ENCODE measurements around the gene CDKN2B-AS1.
A peak's percentile ranks its signal among the peaks of the same experiment; 100 is the strongest.
"Not testable (repeated sequence)": the region's sequence is repeated elsewhere in the genome, so short reads cannot be mapped to it uniquely, and the experiment has no call there.

CDKN2B-AS1 gene

DNA sequence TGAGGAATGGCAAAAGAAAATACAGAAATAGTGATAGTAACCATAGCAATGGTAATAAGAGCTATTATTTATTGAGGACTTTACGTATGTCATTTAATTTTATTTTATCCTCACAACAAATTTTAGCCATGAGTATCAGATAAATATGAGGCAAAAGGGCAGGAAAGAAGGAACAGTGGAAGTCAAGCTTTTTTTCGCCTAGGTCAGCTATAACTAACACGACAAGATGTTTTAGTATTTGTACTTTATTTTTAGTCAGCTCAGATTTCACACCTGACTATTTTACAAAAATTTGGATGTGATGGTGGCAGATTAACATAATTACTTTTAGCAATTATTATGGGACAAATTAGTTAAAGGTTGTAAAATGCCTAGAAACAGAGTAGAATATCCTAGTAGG is 49.3 kb downstream of the CDKN2B-AS1 start:
- no peak for DNase-seq (ENCODE audit: low read depth in 4 of 4, low spot score in 1 of 4)

DNA sequence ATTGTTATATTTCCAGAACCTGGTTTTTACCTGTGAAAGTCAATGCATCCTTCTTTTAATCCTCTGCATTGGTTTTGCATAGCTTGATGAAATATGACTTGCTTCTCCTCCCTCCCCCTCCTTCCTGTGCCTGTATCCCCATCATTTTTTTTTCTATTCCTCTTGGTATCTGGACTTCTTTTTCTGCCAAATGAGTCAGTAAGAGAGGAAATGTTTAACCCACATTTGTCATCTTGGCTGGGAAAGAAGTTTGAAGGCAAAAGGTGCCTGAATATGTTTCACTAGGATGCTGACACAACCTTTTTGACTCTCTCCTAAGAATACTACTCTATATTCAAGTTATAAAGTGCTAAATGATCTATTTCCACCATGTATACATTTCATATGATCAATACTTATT is 50.0 kb downstream of the CDKN2B-AS1 start:
- DNase-seq (ENCODE audit: low read depth in 4 of 4, low spot score in 1 of 4) = no peak

DNA sequence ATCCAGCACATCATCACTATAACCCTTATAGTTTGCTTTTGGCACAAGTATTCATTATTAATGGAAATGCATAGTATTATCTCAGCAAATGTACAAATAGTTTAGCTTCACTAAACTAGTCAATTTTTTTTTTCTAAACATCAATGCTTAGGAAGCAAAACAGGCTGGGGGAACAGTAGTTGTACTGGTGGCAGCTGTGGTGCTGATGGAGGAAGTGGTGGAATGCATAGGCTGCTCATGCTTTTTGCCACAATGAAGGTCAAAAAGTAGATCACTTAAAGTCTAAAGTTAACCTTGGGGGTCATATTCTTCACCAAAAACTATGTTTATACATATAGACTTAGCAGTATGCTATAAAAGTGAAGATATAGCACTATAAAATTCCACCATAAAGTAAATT is 50.8 kb downstream of the CDKN2B-AS1 start:
- no peak for DNase-seq (ENCODE audit: low read depth in 4 of 4, low spot score in 1 of 4)

DNA sequence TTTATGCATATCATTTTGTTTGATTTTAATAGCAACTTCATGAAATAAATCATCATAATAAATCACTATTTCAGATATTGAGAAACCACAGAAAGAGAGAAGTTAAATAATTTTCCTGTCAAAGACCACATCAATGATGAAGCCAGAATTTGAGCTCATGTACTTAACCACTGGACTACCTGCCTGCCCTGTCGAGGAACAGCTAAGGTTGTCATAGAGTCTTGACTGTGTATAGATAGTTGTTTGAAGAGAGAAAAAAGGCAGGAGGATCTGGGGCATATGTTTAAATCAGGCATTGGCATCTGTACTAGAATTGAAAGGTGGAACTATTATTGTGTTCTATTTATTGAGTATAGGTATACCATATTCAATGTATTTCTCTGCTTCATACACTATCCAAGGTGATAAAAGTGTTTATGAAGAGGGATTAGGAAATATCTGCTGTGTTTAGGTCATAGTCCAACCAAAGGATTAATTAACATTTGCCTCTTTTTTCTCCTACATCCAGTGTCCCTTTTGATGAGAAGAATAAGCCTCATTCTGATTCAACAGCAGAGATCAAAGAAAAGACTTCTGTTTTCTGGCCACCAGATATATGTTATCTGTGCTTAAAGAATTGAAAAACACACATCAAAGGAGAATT is 51.8 kb downstream of the CDKN2B-AS1 start:
- no peak for DNase-seq (ENCODE audit: low read depth in 4 of 4, low spot score in 1 of 4)

GRCh38 chr9:22047596-22047995 is 53.0 kb downstream of the CDKN2B-AS1 start:
- DNase-seq (ENCODE audit: low read depth in 4 of 4, low spot score in 1 of 4) = no peak

- DNase-seq (ENCODE audit: low read depth in 4 of 4, low spot score in 1 of 4) = no peak
Measured at GRCh38 chr9:22049411-22049810, 54.8 kb downstream of the CDKN2B-AS1 start.

- DNase-seq (ENCODE audit: low read depth in 4 of 4, low spot score in 1 of 4) = no peak
Measured at GRCh38 chr9:22050924-22051323, 56.3 kb downstream of the CDKN2B-AS1 start.

DNA sequence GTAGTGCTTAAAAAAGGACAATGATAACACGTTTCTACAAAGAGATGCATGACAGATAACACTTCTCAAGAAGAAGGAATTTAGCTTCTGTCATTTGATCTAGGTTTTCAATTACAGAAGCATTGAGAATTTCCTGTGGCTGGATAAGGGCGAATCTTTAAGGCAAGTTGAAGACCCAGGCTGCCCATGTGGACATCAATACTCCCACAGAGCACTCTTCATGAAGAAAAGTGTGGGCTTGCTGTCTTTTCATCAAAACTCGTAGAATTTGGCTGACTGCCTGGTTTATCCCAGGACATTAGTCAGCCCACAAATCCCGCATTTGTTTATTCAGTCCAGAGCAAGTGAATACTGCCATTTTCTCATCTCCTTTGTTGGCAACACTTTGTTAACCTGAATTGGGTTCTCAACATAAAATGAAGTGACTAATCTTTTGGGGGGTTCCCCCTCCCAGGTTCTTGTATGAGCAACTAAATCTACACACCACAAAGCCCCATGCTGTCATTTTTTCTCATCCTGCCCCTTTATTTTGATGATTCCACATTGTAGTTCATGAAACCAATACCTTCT is 57.9 kb downstream of the CDKN2B-AS1 start:
- DNase-seq (ENCODE audit: low read depth in 4 of 4, low spot score in 1 of 4) = peak; percentile 2 to 12 (median 7)

DNA sequence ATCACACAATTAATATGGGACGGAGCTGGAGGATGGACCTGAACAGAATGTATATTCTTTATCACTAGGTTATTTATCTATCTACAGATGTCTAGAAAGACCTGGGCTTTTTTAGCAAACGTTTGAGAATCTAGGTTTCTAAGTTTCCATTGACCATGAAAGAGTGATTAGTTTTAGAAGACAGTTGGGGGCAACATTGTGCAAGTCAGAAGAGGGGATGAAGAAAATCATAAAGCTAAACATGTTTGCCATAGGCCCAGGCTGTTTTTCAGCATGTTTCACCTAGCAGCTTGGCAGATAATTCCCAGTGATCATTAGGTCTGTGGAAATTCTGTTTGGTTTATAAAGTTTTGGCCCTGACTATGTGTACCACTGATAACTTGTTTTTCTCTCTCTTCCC is 58.6 kb downstream of the CDKN2B-AS1 start:
- DNase-seq (ENCODE audit: low read depth in 4 of 4, low spot score in 1 of 4) = no peak

DNA sequence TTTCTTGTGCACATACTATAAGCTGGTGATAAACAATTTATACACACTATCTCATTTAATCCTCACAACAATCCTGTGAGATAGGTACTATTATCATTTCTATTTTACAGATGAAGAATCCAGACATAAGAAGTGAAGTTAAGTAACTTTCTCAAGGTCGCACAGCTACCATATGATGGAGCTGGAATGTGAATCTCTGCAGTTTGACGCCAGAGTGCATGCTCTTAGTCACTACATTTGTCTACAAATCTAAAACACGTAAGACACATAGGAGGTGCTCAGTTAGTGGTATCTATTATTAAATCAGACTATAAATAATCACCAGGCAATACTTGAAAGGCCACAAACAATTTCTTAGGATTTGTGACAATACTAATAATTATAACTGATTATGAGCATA is 59.5 kb downstream of the CDKN2B-AS1 start:
- no peak for DNase-seq (ENCODE audit: low read depth in 4 of 4, low spot score in 1 of 4)

- no peak for DNase-seq (ENCODE audit: low read depth in 4 of 4, low spot score in 1 of 4)
Measured at GRCh38 chr9:22054529-22054928, 59.9 kb downstream of the CDKN2B-AS1 start.

DNA sequence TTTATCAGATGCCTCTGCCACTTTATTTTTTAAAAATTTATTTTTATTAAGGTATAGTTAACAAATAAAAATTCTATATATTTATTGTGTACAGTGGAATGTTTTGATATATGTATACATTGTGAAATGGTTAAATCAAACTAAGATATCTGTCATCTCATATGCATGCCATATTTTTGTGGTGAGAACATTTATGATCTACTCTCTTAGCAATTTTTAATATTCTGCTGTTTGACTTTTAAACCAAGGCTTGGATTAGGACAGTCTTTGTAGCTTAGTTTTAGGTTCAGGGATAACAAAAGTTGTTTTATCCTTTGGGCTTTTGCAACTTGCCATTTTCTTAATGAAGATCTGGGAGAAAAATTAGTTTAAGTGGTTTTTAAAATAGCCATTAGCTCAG is 60.5 kb downstream of the CDKN2B-AS1 start:
- no peak for DNase-seq (ENCODE audit: low read depth in 4 of 4, low spot score in 1 of 4)

DNA sequence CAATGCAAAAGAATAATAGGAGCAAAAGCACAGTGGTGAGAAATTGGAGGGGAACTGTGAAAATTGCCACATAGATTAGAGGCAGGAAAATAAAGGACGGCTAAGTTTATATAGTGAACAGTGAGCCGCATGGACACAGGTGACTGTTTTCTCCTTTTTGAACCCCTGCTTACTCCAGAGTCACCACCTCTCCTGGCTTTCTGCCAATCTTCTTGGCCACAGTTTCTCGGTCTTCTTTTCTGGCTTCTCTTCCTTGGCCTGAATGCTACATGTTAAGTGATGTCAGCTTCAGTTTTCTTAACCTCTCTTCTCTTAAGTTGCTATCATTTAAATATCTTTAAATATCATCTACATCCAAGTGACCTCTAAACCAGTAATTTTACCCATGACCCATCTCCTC is 61.8 kb downstream of the CDKN2B-AS1 start:
- DNase-seq (ENCODE audit: low read depth in 4 of 4, low spot score in 1 of 4) = no peak

DNA sequence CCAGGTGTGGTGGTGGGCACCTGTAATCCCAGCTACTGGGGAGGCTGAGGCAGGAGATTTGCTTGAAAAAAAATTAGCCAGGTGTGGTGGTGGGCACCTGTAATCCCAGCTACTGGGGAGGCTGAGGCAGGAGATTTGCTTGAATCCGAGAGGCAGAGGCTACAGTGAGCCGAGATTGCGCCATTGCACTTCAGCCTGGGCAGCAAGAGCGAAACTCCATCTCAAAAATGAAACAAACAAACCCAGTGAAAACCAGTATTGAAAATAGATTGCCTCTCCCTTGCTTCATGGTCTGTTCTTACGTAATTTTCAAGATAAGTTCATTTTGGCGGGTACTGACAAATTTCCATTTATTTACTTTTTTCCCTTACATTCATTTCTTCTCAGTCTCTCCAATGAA is 63.4 kb downstream of the CDKN2B-AS1 start:
- not testable (repeated sequence) for DNase-seq (ENCODE audit: low read depth in 4 of 4, low spot score in 1 of 4)

- DNase-seq (ENCODE audit: low read depth in 4 of 4, low spot score in 1 of 4) = no peak
Measured at GRCh38 chr9:22060831-22061383, 66.3 kb downstream of the CDKN2B-AS1 start.

- no peak for DNase-seq (ENCODE audit: low read depth in 4 of 4, low spot score in 1 of 4)
Measured at GRCh38 chr9:22064957-22065356, 70.4 kb downstream of the CDKN2B-AS1 start.

DNA sequence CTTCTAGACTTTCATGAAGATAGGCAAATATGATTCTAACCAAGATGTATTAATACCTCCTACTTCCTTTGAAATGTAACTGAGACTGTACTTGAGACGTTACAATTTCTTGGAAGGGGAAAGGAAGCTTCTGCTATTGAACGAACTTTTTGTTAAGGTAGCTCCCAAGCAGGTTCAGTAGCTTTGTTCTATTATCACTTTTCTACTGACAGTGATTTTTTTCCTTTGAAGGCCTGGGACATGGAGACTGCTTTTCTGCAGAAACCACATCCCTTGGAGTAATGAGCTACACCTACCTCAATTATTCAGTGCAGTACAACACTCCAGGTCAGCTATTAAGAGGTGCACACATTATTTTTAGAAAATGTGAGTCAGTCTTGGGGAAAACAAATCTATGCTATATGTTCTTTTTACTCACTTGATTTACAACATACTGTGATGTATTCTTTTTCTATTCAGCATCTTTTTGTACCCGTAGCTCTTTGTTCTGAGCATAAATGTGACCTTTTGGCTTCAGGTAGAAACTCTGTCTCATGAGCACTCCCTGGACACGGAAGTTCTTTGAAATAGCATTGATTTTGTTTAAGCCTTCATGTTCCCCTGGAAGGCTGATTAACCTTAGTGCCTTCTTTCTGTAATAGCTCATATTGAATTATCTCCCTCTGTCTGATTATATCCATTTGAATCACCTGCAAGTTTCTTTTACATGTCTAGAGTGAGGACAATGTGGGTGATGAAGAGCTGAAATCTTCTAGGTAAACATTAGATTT is 71.0 kb downstream of the CDKN2B-AS1 start:
- no peak for DNase-seq (ENCODE audit: low read depth in 4 of 4, low spot score in 1 of 4)

DNA sequence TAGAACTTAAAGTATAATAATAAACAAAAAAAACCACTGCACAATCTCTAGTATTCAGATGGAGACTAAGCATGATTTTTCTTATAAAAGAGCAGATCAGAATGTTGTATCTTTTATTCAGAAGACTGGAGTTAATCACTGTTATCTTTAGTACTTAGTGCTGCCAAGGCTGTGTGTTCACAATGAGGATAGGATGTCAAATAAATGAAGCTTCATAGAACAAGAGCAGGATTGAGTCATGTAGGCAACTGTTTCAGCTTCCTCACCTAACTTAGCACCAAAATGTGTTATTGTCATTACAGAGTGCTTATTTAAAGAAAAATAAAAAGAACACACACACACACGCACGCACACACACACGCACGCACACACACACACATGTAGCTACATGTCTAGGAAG is 72.6 kb downstream of the CDKN2B-AS1 start:
- no peak for DNase-seq (ENCODE audit: low read depth in 4 of 4, low spot score in 1 of 4)

- no peak for DNase-seq (ENCODE audit: low read depth in 4 of 4, low spot score in 1 of 4)
Measured at GRCh38 chr9:22068369-22068768, 73.8 kb downstream of the CDKN2B-AS1 start.

DNA sequence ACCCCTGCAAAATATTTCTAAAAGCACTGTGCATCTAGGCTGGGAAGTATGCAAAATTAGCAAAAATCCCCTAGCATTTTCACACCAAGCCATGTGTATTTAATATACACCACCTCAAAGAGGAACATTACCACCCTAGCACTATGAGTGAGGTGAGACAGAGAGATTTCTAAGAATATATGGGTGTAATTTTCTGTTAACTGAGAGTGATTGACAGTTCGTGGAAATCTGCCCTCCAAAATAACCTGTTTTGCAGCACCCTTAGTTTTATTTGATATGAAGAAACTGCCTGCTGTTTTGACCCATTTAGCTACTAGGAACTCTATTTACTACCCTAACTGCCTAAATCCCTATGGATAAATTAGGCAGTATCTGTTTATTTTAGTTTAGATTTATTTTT is 78.8 kb downstream of the CDKN2B-AS1 start:
- no peak for DNase-seq (ENCODE audit: low read depth in 4 of 4, low spot score in 1 of 4)

DNA sequence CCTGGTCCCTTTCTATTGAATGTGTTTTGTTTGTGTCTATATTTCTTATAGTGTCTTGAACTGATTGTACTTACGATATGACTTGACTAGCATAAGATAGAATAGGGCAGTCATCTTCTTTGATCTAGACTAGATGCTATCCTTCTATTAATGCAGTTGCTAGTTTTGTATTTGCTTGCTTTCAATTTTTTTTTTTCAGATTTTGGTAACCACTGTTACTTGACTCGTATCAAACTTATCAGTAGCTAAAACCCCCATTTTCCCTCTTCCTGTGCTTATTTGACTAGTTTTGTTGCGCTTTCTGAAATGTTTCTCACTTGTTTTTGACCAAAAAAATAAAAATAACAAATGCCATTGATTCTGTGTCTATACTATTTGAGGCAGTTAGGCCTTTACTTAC is 83.5 kb downstream of the CDKN2B-AS1 start:
- DNase-seq (ENCODE audit: low read depth in 4 of 4, low spot score in 1 of 4) = no peak

GRCh38 chr9:22079873-22080341 is 85.3 kb downstream of the CDKN2B-AS1 start:
- peak; percentile 11 to 35 (median 16) for DNase-seq (ENCODE audit: low read depth in 4 of 4, low spot score in 1 of 4)
